ENCODE data around the gene ATP1A3.

Gene ATP1A3

DNA sequence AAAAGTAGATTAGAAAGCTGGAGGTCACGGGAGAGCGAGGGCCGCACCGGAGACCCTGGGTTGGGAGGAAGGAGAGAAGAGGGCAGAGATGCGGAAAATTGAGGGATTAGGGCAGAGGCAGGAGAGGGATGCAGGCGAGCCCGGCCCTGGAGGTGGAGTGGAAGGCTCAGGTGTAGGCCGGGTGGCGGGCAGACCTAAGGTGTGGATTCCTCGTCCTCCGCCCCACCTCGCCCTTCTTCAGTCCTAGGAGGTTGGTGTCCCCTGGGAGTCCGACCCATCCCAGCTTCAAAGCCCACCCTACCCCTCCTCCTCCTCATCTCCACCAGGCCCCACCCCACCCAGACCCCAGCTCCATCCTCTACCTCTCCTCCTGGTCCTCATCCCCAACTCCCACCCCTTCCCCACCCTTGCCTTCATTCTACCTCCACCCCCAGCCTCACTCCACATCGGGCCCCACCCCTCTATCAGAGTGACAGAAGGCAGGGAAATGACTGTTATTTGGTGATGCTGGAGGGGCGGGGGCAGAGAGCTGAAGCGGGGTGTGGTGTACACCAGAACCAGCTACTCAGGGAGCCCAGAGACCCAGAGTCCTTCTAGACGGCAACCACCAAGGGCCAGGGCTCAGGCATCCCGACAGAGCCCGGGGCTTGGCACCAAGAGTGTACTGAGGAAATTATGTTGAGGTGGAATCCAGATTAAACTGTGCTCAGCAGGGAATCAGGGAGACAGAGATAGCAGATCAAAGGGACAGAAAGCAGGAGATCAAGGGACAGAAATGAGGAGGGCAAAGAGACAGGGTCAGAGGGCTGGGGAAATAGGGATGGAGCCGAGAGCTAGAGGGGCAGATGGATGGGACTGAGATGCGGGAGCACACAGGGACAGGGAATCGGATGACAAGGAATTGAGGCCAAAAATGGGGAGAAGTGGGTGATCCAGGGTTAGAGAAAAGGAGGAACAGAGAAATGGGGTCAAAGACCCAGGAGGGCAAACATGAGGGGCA is 72.2 kb downstream of the ATP1A3 start:
- TF ChIP-seq, protein P1, sequence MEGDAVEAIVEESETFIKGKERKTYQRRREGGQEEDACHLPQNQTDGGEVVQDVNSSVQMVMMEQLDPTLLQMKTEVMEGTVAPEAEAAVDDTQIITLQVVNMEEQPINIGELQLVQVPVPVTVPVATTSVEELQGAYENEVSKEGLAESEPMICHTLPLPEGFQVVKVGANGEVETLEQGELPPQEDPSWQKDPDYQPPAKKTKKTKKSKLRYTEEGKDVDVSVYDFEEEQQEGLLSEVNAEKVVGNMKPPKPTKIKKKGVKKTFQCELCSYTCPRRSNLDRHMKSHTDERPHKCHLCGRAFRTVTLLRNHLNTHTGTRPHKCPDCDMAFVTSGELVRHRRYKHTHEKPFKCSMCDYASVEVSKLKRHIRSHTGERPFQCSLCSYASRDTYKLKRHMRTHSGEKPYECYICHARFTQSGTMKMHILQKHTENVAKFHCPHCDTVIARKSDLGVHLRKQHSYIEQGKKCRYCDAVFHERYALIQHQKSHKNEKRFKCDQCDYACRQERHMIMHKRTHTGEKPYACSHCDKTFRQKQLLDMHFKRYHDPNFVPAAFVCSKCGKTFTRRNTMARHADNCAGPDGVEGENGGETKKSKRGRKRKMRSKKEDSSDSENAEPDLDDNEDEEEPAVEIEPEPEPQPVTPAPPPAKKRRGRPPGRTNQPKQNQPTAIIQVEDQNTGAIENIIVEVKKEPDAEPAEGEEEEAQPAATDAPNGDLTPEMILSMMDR (IDR thresholded peaks at IDR 0.05): no peak
- peaks cover 2% of the 10 kb centered on the region for H3K4me1 ChIP-seq
- no peaks in the 10 kb centered on the region for H3K9me3 ChIP-seq (ENCODE audit: control insufficient read depth, low read length)
- H2AFZ ChIP-seq: no peak overlapping the region
- no peaks in the 10 kb centered on the region for H3K27me3 ChIP-seq (ENCODE audit: control insufficient read depth, insufficient read depth, low read length)
- H3K9ac ChIP-seq: no peak overlapping the region
- no peak overlapping the region for H3K4me3 ChIP-seq (ENCODE audit: low read depth, low read length)
- no peaks in the 10 kb centered on the region for H3K36me3 ChIP-seq (ENCODE audit: control insufficient read depth, insufficient read depth, low read length)
- H3K27ac ChIP-seq: no peak overlapping the region
- H3K4me2 ChIP-seq (ENCODE audit: low read length): no peak overlapping the region
- H3K79me2 ChIP-seq: no peaks in the 10 kb centered on the region

DNA sequence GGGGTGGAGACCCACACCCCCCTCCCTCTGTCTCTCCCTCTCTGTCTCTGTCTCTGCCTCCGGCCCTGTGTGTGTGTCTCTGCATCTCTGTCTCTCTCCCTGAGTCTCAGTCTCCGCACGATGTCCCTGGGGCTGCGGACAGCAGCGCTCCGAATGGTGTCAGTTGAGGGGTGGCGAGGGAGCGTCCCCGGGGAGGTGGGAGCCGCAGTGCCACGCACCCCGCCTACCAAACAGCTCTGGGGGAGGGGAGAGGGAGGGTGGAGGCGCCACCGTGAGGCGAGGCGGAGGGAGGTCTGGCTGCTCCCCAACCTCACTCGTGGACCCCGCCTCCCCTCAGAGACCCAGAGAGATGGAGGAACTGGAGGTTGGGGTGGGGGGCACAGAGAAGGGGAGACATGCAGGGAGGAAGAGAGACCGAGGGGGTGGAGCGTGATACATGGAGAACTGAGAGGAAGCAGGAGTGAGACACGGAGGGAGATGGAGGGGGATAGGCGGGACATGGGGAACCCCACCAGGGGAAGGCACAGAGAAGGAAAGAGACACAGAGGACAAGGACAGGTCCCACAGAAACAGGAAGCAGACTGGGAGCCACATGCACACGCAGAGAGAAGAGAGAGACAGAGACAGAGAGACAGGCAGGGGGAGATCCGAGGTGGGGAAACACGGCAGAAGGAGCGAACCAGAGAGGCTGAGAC is 73.0 kb downstream of the ATP1A3 start:
- no peaks in the 10 kb centered on the region for H3K9me3 ChIP-seq (ENCODE audit: control insufficient read depth, low read length)
- H2AFZ ChIP-seq: no peak overlapping the region
- peaks cover 2% of the 10 kb centered on the region for H3K4me1 ChIP-seq
- H3K4me3 ChIP-seq (ENCODE audit: low read depth, low read length): no peak overlapping the region
- no peak overlapping the region for H3K9ac ChIP-seq
- H3K36me3 ChIP-seq (ENCODE audit: control insufficient read depth, insufficient read depth, low read length): no peaks in the 10 kb centered on the region
- no peaks in the 10 kb centered on the region for H3K79me2 ChIP-seq
- TF ChIP-seq, protein P1 (IDR thresholded peaks at IDR 0.05): no peak
- no peaks in the 10 kb centered on the region for H3K27me3 ChIP-seq (ENCODE audit: control insufficient read depth, insufficient read depth, low read length)
- H3K4me2 ChIP-seq (ENCODE audit: low read length): no peak overlapping the region
- no peak overlapping the region for H3K27ac ChIP-seq

DNA sequence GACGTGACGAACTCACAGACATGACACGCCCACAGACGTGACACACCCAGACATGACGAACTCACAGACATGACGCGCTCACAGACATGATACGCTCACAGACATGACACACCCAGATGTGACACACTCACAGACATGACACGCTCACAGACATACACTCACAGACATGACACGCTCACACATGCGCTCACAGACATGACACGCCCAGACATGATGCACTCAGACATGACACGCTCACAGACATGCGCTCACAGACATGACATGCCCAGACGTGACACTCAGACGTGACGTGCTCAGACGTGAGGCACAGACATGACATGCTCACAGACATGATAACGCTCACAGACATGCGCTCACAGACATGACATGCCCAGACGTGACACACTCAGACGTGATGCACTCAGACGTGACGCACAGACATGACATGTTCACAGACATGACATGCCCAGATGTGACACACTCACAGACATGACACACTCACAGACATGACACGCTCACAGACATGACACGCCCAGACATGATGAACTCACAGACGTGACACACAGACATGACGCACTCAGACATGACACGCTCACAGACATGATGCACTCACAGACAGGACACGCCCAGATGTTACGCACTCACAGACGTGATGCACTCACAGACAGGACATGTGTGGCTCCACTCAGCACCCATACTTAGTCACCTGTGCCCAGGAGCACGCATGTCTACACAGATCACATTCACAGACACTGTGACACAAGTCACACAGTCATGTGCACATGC is 73.9 kb downstream of the ATP1A3 start:
- Histone ChIP-seq H3K9ac (no peak overlapping the region), H3K4me1 (peaks cover 5% of the 10 kb centered on the region), H3K36me3 (ENCODE audit: control insufficient read depth, insufficient read depth, low read length) (no peaks in the 10 kb centered on the region), H2AFZ (no peak overlapping the region), H3K27me3 (ENCODE audit: control insufficient read depth, insufficient read depth, low read length) (no peaks in the 10 kb centered on the region), H3K27ac (no peak overlapping the region), H3K4me2 (ENCODE audit: low read length) (no peak overlapping the region), H3K4me3 (ENCODE audit: low read depth, low read length) (no peak overlapping the region), H3K79me2 (peaks cover 4% of the 10 kb centered on the region), H3K9me3 (ENCODE audit: control insufficient read depth, low read length) (no peaks in the 10 kb centered on the region)
- TF ChIP-seq, protein P1 (IDR thresholded peaks at IDR 0.05): no peak

DNA sequence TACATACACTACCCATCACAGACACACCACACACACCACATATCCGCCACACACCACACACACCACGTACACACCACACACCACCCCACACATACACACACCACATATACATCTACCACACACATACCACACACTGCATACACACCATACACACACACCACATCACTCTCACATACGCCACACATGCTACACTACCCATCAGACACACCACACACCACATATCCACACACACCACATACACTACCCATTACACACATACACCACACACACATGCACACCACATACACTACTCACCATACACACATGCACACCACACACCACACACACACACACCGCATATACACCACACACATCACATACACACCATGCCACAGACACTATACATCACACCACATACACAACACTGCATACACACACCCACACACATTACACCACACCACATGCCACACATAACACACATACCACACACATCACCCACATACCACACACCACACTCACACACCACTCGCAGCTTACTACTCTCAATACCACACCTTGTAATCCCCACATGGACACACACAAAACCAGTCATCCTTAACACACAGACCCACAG is 75.3 kb downstream of the ATP1A3 start:
- Histone ChIP-seq H3K9me3 (ENCODE audit: control insufficient read depth, low read length) (no peaks in the 10 kb centered on the region), H3K27ac (no peak overlapping the region), H3K4me1 (peaks cover 6% of the 10 kb centered on the region), H3K79me2 (peaks cover 4% of the 10 kb centered on the region), H3K4me3 (ENCODE audit: low read depth, low read length) (no peak overlapping the region), H3K4me2 (ENCODE audit: low read length) (no peak overlapping the region), H2AFZ (no peak overlapping the region), H3K9ac (no peak overlapping the region), H3K27me3 (ENCODE audit: control insufficient read depth, insufficient read depth, low read length) (peaks cover 5% of the 10 kb centered on the region), H3K36me3 (ENCODE audit: control insufficient read depth, insufficient read depth, low read length) (no peaks in the 10 kb centered on the region)
- TF ChIP-seq, protein P1 (IDR thresholded peaks at IDR 0.05): no peak

Measured in parathyroid adenoma (tissue), 2 donors.